Hematopoietic multipotent progenitor cell treated with erythropoietin and hydrocortisone succinate and interleukin-3 and kit ligand, for 8 days (in vitro differentiated cells): ENCODE data around the gene SHOC2.
"Not testable (repeated sequence)": the region's sequence is repeated elsewhere in the genome, so short reads cannot be mapped to it uniquely, and the experiment has no call there.

Experiments used
- DNase-seq: peaks from one replicate; pipeline ENCODE4 v3.0.0-alpha.2; 2015

SHOC2 gene

DNA sequence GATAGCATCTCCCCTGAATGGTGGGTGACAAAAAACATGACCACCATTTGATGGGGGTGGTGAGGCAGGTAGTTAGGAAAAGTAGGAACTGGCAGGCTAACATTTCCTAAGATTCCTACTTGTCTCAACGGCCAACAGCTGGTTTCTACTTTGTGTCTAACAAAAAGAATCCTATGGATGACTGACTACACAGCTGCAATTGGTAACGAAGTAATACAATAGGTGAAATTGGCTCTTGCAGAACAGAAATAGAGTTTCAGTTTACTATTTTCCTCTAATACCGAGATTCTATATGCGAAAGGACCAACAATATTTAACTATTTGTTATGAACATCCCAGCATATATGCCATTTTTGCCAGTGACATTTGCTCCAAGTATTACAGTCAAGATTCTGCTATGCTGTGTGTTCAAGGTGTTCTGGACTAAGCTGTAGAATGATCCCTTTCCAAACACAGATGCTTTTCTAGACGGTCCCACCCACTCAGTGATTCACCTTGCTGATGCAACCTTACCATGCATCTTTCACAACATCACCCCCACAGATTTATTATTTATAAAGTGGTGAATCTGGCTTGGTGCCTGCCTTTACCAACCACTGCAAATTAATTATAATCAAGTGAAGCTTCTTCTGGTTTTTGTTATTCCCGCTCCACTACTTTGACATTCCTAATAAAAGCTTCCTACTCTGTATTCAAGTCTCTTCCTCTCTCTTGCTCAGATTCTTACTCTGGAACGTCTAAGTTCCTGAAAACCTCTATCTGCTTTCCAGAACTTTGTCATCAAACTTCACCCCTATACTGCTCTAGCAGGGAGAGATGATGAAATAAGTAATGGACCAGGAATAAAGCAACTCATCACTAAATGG lies 17.2 kb upstream of the SHOC2 start:
- DNase-seq, result no peak

GRCh38 chr10:110903280-110904278 lies 15.8 kb upstream of the SHOC2 start:
- no peak for DNase-seq

DNA sequence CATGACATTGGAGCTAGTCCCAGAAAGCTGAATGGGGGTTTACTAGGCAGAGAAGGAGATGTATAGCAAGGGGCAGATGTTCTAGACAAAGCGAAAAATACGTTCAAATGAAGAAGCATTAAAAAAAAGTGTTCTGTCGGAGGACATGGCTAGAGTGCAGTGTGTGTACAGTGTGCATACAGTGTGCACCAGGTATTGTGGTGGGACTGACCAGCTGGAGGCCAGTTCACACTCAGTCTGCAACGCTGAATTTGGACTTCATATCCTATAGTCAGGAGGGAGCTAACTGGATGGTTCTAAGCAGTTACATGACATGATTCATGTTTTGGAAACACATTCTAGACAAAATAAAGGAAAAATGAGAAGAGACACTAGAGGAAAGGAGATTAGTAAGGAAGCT lies 9.3 kb upstream of the SHOC2 start:
- no peak for DNase-seq

GRCh38 chr10:110912374-110912773 lies 7.0 kb upstream of the SHOC2 start:
- no peak for DNase-seq

GRCh38 chr10:110914431-110914830 lies 5.0 kb upstream of the SHOC2 start:
- DNase-seq, result peak; percentile 40

DNA sequence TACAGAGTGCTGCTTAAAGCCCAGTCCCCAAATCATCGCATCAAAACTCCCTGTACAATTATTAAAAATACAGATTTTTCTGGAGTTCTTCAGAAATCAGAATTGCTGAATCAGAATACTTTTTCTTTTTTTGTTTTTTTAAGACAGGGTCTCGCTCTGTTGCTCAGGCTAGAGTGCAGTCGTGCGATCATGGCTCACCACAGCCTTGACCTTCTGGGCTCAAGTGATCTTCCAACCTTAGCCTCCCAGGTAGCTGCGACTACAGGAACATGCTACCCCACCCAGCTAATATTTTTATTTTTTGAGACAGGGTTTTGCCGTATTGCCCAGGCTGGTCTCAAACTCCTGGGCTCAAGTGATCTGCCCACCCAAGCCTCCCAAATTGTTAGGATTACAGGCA lies 4.4 kb upstream of the SHOC2 start:
- no peak for DNase-seq

DNA sequence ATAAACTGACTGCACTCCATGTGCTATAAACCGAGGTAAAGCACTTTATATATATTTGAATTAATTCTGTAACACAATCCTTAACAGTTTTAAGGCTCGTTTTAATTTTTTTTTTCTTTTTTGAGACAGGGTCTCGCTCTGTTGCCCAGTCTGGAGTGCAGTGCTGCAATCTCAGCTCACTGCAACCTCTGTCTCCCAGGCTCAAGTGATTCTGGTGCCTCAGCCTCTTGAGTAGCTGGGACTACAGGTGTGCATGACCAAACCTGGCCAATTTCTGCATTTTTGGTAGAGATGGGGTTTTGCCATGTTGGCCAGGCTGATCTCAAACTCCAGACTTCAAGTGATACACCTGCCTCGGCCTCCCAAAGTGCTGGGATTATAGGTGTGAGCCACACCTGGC lies 3.8 kb upstream of the SHOC2 start:
- DNase-seq, result not testable (repeated sequence)

DNA sequence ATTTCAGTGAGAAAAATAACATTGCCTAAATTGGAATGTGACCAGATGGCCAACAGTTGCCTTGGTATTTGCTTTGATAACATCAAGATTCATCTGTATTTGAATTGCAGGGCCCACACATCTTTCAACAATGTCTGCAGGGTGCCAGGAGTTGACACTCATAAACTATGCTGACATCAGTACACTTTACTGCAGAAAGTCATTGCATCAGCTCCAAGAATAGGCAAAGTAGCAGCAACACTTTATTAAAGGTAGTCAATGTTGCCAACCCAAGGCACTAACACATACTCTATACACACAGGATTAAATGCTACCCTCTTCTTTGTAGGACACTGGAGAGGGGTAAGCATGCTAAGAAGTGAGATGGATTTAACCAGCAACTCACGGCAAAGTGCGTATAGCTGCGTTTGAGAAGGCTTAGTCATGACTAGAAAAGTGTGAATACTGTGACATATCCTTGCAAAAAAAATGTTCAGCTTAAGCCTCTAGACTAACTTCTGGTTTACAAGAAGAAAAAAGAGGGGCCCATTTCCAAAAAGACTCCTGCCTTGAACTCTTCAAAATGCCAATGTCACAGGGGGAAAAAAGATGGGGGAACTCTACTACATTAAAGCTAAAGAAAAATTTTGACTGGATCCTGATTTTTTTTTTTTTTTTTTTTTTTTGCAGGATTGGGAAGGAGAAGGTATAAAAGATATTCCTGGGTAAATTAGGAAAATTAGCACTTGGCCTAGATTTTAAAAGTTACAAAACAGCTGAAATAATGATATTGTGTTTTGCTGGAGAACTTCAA lies 2.7 kb upstream of the SHOC2 start:
- DNase-seq, result no peak

DNA sequence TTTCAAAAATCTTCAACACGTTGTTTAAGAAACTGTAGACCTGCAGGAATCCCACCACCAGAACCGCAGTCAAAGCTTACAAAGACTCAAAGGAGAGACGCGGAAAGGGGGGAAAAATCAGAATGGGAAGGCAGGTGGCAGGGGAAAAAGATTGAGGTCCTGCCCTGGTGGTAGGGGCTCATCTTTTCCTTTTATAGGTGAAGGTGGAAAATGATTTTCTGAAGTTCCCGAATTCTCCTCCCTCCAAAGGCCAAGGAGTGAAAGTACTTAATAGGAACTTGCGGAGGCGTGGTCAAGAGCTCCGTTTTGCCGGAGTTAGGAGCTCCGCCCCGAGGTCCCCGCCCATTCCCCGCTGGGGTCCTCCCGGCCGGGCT lies 1.1 kb upstream of the SHOC2 start:
- DNase-seq, result peak; percentile 94

GRCh38 chr10:110918643-110919348 lies 608 bp upstream of the SHOC2 start, which contains the start of gene BBIP1:
TSS of gene BBIP1 (minus strand) at chr10:110919180. CDS start at chr10:110918157, 1,023 bp downstream.
- peak; percentile 100 for DNase-seq

DNA sequence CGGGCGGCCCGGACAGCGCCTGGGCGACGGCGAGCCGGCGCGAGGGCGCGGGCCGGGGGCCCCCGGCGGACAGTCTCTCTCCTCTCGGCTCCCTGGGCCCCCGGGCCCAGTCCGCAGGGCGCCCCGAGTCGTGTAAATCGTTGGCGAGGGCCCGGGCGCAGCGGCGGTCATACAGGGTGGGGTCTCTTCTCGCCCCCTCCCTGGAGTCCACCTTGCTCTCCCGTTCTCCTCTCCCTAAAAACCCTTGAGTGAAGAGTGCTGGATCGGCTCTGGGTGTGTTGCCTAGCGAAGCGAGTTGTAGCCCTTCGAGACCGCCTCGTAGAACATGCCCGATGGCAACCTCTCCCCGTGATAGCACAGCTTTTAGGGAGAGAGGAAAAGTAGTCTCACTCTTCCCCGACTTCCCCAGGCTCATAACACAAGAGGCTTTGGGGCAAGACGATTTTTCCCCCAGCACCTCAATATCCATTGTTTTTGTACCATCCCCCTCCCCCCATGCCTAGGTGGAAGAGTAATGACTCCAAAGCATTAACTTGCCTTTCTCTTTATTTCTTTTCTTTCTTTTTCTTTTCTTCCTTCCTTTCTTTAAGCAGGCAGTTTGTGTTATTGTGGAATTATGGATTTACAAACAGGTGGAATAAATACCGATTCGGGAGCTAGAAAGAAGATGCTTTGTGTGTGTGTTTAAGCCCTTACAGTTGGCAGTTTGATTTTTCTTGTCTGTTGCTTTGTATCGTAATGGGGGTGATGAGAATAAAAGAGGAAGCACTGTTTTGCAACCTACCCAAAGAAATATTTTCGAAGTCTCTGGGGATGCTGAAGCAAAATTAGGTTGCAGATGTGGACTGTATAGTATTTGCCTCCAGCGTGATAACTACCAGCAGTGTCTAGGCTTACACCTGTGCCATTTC lies 822 bp downstream of the SHOC2 start:
- peak; percentile 59 for DNase-seq

- DNase-seq, result peak; percentile 6
Measured at GRCh38 chr10:110923856-110924493, 4.6 kb downstream of the SHOC2 start.

DNA sequence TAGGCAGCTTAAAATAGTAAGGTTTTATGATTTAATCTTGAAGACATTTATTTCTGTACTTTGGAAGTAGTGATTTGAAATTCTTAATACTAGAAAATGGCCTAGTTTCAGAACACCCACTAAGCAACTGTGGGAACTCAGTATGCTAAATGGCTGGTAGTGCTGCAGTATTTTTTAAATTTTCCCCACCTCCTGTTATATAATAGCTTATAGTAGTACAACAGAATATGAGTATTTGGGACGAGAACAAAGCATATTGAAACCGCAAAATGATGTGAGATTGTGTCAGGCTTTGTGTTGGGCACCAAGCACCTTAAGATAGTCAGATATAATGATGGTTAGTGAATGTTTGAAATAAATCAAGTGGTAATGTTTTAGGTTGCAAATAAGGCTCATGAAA lies 8.1 kb downstream of the SHOC2 start:
- no peak for DNase-seq

DNA sequence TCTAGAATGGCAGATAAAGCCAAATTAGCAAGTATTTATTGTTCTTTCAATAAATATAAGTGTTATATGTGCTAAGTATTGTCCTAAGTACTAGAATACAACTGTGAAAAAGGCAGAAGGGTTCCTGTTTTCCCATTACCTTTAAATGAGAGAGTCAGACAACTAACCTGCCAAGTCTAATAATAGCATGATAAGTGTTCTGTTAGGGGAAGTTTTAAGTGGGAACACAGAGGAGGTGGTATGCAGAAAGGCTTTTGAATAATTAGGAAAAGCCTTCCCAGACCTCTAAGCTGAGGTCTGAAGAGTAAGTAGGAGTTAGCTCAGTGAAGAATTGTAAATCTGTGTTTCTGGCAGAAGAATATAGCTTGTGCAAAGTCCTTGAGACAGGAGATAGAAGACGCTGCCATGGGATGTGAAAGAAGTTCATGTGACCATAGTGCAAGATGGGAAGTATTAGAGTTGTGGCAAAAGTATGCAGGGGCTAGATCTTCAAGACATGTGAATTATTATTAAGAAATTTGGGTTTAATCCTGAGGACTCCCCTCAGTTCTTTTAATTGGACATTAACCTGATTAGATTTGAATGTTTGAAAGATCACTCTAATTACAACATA lies 12.5 kb downstream of the SHOC2 start:
- no peak for DNase-seq

- DNase-seq, result no peak
Measured at GRCh38 chr10:110932505-110933180, 13.2 kb downstream of the SHOC2 start.

DNA sequence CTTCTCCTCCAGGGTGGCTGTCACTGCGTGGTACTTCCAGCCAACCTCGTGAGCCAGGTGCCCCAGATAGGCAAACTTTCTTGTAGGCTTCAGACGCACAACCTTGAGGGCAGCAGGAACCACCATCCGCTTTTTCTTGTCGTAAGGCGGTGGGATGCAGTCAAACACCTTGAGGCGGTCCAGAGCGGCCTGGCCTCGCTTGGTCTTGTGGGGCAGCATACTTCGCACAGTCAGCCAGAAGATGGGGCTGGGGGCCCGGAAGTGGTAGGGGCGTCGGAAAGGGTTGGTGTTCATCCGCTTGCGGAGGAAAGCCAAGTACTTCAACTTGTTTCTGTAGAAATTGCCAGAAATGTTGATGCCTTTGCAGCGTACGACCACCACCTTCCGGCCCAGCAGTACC lies 17.4 kb downstream of the SHOC2 start:
- DNase-seq, result no peak

- DNase-seq, result no peak
Measured at GRCh38 chr10:110939419-110939818, 20.0 kb downstream of the SHOC2 start.

GRCh38 chr10:110944792-110945396 lies 25.5 kb downstream of the SHOC2 start:
- no peak for DNase-seq

GRCh38 chr10:110946496-110946895 lies 27.1 kb downstream of the SHOC2 start:
- DNase-seq, result no peak
